Activated T-cell treated with anti-CD3 and anti-CD28 coated beads for 4 hours (primary cell): ENCODE results near the gene CFLAR.
"Not testable (repeated sequence)": the region's sequence is repeated elsewhere in the genome, so short reads cannot be mapped to it uniquely, and the experiment has no call there.

Experiments
- DNase-seq: peaks from one replicate; pipeline ENCODE4 v3.0.0-alpha.2; 2020

CFLAR gene

DNA sequence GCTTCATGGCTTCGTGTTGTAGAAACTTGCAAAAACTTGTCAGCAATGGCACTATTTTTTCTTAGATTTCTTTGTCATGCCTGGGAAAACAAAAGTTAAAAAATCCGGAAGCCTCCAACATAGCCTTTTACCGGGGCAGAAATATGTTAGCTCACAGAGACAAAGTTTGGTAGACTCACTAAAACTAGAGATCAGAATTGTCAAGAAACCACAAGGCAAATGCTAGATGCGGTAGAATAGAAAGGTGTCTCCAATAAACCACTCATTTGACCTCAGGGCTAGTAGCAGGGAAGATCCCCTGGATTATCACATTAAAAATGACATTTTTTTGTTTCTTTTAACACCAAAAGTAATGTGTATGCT, 67.4 kb downstream of the CFLAR start:
- no peak for DNase-seq

- DNase-seq, result not testable (repeated sequence)
Observed at GRCh38 chr2:201183835-201184234, 67.9 kb downstream of the CFLAR start.

GRCh38 chr2:201184248-201184647, 68.3 kb downstream of the CFLAR start:
- not testable (repeated sequence) for DNase-seq

GRCh38 chr2:201185863-201186262, 69.9 kb downstream of the CFLAR start:
- DNase-seq, result no peak

GRCh38 chr2:201186982-201187381, 71.0 kb downstream of the CFLAR start:
- DNase-seq, result no peak

GRCh38 chr2:201188449-201188848, 72.5 kb downstream of the CFLAR start:
- DNase-seq, result no peak

DNA sequence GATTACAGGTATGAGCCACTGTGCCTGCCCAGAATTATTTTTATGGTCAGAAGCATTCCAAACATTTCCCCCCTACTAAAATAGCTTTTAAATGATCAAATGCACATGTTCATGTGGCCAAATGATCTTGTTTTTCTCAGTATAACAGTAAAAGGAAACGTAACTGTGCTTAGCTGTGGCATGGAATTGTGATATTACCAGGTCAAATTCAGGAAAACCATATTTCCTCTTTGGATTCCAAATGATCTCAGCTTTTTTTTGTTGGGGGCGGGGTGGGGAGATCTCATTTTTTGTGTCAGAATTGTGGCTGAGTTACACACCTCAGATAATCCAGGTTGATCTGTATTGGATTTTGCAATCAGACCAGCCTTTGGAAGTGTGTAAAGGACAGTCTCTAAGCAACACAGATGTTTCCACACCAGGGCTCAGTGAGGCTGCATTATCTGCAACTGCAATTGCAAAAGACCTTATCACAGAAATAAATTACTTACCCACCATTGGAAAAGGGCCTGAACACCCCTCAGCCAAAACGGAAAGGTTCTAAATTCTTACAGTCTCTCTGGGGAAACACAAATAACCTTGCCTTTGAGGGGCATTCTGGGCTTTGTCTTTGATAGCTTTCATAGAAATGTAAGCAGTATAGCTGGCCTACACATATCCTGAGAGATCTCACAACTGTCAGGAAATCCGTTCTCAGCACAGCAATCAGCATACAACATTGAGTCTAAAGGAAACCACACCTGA, 75.3 kb downstream of the CFLAR start:
- DNase-seq, result no peak

GRCh38 chr2:201194097-201194496, 78.1 kb downstream of the CFLAR start:
- no peak for DNase-seq

DNA sequence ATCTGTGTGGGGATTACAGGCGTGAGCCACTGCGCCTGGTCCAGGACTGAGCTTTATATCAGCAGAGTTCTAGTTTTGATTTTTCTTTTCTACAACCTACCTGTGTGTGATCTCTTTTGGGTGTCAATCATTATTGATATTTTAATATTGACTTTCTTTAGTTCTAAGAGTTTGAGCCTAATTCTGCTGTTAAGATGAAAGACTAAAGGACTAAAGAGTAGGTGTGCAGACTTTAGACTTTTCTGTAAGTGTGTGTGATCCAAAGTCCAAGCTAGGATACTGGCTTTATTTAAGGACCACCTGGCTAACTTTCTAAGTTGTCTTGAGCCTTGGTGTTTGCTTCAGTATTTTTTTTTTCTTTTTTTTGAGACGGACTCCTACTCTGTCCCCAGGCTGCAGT, 79.4 kb downstream of the CFLAR start:
- DNase-seq, result no peak

- no peak for DNase-seq
Observed at GRCh38 chr2:201196003-201196402, 80.0 kb downstream of the CFLAR start.

DNA sequence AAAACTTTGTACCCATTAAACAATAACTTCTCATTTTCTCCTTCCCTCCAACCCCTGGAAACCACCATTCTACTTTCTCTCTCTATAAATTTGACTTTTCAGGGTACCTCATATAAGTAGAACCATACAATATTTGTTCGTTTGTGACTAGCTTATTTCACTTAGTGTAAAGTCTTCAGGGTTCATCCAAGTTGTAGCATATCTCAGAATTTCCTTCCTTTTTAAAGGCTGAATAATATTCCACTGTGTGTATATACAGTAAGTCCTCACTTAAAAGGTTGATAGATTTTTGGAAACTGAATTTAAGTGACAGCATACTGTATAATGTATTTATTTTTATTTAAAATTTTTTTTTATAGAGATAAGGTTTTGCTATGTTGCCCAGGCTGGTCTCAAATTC, 80.8 kb downstream of the CFLAR start:
- no peak for DNase-seq

- DNase-seq, result no peak
Observed at GRCh38 chr2:201197781-201198180, 81.8 kb downstream of the CFLAR start.

DNA sequence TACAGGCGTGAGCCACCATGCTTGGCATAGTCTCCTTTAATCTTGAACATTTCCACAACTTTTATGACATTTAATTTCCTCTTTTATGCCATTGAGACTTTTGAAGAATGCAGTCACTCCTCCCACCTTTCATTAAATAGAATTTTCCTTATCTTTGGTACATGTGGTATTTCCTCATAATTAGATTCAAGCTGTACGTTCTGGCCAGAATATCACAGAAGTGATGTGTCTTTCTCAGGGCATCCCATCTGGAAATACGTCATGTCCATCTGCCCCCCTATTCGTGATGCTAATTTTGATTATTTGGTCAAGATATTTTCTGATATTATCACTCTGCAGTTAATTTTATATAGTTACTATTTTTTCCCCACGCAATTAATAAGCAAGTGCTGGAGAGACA, 83.9 kb downstream of the CFLAR start:
- no peak for DNase-seq

DNA sequence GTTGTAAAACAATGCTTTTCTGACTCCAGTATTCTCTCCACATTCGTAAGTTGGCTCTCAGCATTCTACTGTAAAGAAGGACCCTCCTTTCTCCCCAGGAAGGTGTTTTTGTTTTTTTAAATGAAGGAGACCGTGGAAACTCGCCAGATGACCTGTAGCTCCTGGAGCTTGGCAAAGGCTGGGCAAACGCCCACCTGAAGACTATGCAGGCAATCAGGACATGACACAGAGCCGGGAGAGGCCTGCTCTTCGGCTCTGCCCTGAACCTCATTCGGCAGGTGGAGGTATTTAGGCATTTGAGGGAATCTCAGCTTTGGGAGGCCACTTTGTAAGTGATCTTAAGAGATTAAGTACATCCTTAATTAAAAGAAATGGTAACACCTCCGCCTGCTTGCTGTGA, 84.4 kb downstream of the CFLAR start:
- DNase-seq, result no peak

DNA sequence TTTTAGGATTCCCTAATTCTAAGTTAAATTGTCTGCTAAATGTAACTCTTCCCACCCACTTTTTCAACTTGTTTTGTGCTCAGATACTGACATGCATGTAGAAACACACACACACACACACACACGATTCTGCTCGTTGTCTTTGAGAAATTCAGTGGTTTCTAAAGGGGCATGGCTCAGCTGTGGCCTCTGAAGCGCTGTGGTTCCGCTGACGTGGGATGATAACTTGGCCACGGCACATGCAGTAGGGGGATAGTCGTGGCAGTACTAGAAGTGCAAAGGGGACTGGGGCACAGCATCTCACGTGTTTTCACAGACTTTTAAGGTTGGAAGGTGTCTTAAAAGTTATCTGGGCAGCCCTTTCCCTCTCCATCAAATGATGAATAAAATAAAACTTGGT, 85.4 kb downstream of the CFLAR start:
- DNase-seq, result no peak

GRCh38 chr2:201203916-201204654, 88.1 kb downstream of the CFLAR start:
- no peak for DNase-seq

- DNase-seq, result no peak
Observed at GRCh38 chr2:201204655-201205514, 88.9 kb downstream of the CFLAR start.

- no peak for DNase-seq
Observed at GRCh38 chr2:201205515-201205849, 89.5 kb downstream of the CFLAR start.

GRCh38 chr2:201208563-201209252, 92.7 kb downstream of the CFLAR start:
- no peak for DNase-seq

DNA sequence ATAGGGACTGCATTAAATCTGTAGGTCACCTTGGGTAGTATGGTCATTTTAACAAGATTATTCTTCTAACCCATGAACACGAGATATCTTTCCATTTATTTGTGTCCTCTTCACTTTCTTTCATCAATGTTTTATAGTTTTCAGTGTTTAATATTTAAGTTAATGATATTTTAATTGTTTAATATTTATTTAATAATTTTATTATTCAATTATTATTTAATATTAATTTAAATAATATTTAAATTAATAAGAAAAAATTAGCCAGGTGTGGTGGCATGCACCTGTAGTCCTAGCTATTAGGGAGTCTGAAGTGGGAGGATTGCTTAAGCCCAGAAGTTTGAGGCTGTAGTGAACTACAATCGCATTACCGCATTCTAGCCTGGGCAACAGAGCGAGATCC, 100.0 kb downstream of the CFLAR start:
- DNase-seq, result no peak

DNA sequence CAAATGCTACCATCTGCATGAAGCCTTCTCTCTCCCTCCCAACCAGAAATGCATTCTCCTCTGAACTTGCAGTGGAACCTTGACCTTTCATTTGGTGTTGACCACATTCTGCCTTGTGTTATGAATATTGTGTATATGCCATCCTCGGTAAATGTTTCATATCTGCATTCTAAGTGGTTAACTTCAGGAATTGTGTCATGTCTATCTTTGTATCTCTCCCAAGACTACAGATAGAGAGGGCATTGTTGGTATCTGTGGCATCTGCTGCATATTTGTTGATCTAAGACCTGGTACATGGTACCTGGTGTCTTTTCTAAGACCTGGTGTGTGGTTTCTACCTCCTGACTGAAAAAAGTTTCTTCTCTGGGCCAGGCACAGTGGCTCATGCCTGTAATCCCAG, 101.0 kb downstream of the CFLAR start:
- no peak for DNase-seq

- DNase-seq, result no peak
Observed at GRCh38 chr2:201218780-201219179, 102.8 kb downstream of the CFLAR start.
